Muscle layer of duodenum (tissue), 2 donors: ENCODE data around the gene PSG6.
"Not testable (repeated sequence)": the region's sequence is repeated elsewhere in the genome, so short reads cannot be mapped to it uniquely, and the experiment has no call there.

Experiments
- H3K27ac ChIP-seq: one replicate; pipeline ENCODE4 v1.7.0; 2013; ENCODE audit warnings: mild to moderate bottlenecking, low read length
- H3K27me3 ChIP-seq: one replicate; pipeline ENCODE4 v1.7.0; 2013; ENCODE audit warnings: low read depth, mild to moderate bottlenecking, control low read depth, low read length
- H3K36me3 ChIP-seq, 2 donors: one replicate each; pipeline ENCODE4 v1.7.0; 2013; ENCODE audit warnings: low read length in 2 of 2, control low read depth in 1 of 2, mild to moderate bottlenecking in 1 of 2; ENCODE audit not compliant: insufficient read depth in 2 of 2, control insufficient read depth in 1 of 2
- H3K4me1 ChIP-seq, 2 donors: one replicate each; pipeline ENCODE4 v1.7.0; 2013; ENCODE audit warnings: low read length in 2 of 2, mild to moderate bottlenecking in 2 of 2, control low read depth in 1 of 2, moderate library complexity in 1 of 2; ENCODE audit not compliant: insufficient read depth in 2 of 2, control insufficient read depth in 1 of 2
- H3K4me3 ChIP-seq, 2 donors: one replicate each; pipeline ENCODE4 v1.7.0; 2013; ENCODE audit warnings: low read length in 2 of 2, low read depth in 1 of 2, mild to moderate bottlenecking in 1 of 2
- H3K9me3 ChIP-seq, 2 donors: one replicate each; pipeline ENCODE4 v1.7.0; 2013; ENCODE audit warnings: low read length in 2 of 2, control low read depth in 1 of 2, mild to moderate bottlenecking in 1 of 2; ENCODE audit not compliant: control insufficient read depth in 1 of 2
- donor health status: healthy.

The PSG6 gene

DNA sequence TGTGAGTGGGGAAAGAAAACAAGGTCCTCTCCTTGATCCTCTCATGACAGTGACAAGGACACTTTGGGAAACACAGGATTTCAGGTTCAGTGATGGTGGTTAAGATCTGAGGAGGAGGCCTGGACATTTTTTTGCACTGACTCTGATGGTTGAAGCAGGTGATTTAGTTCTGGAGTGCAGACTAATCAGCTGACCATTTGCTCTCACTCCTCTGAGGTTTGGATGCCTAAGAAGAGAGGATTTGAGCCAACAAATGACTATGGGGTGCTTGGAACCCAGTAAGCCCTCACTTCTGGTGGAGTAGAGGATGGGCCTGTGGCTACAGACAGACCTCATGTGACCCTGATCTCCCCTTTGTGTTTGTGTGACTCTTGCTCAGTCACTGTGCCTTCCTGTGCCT, 41.1 kb downstream of the PSG6 start:
- H3K4me3 ChIP-seq, H3K27me3 ChIP-seq, H3K36me3 ChIP-seq, H3K9me3 ChIP-seq, H3K27ac ChIP-seq, H3K4me1 ChIP-seq: not testable (repeated sequence)

DNA sequence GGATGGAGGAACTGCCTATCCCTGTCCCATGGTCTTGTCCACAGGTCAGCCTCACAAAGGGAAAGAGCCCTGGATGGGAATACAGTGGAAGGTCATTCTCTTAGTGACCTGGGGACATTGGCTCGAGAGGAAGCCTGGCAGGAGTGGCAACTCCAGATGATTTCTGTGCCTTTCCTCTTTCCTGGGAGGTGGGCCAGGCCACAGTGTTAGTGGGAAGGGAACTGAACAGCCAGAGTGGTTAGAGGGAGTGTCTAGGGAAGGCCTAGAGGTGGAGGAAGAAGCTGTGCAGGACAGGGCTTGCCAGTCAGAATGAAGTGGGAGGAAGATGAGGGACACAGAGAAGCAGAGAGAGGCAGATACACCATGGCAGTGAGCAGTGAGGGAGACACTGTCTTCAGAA, 41.8 kb downstream of the PSG6 start:
- not testable (repeated sequence) for H3K27me3 ChIP-seq, H3K27ac ChIP-seq, H3K4me1 ChIP-seq, H3K36me3 ChIP-seq, H3K9me3 ChIP-seq, H3K4me3 ChIP-seq

DNA sequence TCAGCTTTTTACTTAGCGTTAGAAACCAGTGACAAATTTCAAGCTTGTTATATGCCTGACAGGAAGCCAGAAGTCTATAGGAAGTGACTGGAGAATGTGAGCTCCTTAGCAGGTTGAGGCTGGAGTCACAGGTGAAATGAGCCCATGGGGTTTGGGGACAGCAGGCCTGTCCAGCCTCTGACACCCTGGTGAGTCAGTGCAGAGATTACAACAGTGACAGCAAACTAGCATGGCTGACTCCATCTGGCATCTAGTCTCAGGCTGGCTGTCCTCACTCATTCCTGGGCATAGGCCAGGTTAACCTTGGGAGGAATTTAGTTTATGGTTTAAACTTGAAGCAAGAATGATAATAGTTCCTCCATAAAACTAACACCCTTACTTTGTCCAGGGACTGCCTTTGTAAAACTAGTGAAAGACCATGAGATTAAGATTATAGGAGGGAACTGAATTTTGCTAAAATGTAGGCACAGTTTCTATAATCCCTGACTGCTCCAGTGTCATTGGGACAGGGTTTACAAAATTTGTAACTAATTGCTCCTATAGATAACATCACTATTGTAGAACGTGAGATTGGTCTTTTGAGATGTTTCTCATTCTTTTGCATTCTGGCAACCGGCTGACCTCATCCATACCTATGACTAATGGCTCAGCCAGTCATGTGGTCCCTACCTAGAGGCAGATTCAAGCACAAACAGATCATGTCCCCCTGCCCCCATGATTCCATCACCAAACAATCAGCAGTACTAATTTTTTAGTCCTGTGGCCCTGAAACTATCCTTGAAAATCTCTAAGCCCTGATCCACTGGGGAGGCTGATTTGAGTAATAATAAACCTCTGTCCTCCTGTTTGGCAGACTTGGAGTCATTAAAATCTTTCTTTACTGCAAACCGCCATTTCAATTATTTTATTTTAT, 42.5 kb downstream of the PSG6 start:
- not testable (repeated sequence) for H3K27ac ChIP-seq, H3K27me3 ChIP-seq, H3K9me3 ChIP-seq, H3K36me3 ChIP-seq, H3K4me3 ChIP-seq, H3K4me1 ChIP-seq

DNA sequence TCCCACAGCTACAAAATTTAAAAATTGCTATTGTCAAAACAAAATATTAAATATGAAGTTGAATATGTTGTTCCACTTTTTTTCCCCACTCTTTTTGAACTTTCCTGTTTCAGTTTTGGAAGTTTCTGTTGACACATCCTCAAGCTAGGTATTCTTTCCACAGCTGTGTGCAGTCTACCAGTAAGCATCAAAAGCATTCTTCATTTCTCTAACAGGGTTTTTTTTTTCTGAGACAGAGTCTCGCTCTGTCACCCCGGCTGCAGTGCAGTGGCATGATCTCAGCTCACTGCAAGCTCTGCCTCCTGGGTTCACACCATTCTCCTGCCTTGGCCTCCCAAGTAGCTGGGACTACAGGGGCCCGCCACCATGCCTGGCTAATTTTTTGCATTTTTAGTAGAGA, 43.6 kb downstream of the PSG6 start:
- H3K27ac ChIP-seq, H3K4me3 ChIP-seq, H3K9me3 ChIP-seq, H3K27me3 ChIP-seq, H3K36me3 ChIP-seq, H3K4me1 ChIP-seq: not testable (repeated sequence)

DNA sequence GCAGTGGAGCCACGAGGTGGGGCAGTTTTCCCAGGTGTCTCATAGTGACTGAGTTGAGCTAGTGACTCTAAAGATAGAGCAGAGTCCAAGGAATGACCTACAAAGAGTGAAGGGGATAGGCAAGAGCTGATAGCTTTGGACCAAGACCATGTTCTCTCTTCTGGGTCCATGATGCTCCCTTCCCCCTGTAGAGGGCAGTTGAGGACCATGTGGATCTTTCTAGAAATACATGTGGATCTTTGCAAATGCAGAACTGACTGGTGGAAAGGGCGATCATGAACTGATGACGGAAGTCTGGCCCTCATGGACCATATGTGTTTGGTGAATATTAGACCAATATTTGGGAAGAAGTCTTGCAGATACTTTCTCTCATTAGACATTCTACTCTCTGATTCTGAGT, 45.1 kb downstream of the PSG6 start:
- H3K27me3 ChIP-seq: no peaks in the 10 kb centered on the region
- H3K9me3 ChIP-seq: no peaks in the 10 kb centered on the region
- no peaks in the 10 kb centered on the region for H3K36me3 ChIP-seq
- H3K27ac ChIP-seq: no peak overlapping the region
- H3K4me3 ChIP-seq: no peak overlapping the region
- no peaks in the 10 kb centered on the region for H3K4me1 ChIP-seq

DNA sequence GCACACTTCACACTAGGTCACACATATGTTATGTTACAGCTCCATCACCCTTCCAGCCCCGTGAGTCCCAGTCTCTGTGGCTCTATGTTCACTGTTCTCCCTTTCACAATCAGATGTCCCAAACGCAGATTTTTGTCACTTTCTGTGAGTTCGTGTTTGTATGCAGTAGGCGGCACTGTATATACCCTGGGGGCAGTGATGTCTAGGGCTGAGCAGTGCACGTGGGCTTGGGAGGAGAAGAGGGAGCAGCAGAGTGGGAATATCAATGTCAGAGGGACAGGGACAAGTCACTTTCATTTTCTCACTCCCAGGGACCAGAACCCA, 60.2 kb downstream of the PSG6 start:
- Histone ChIP-seq H3K27me3 (no peaks in the 10 kb centered on the region), H3K36me3 (no peaks in the 10 kb centered on the region), H3K4me1 (no peaks in the 10 kb centered on the region), H3K9me3 (no peaks in the 10 kb centered on the region), H3K4me3 (no peak overlapping the region), H3K27ac (no peak overlapping the region)

DNA sequence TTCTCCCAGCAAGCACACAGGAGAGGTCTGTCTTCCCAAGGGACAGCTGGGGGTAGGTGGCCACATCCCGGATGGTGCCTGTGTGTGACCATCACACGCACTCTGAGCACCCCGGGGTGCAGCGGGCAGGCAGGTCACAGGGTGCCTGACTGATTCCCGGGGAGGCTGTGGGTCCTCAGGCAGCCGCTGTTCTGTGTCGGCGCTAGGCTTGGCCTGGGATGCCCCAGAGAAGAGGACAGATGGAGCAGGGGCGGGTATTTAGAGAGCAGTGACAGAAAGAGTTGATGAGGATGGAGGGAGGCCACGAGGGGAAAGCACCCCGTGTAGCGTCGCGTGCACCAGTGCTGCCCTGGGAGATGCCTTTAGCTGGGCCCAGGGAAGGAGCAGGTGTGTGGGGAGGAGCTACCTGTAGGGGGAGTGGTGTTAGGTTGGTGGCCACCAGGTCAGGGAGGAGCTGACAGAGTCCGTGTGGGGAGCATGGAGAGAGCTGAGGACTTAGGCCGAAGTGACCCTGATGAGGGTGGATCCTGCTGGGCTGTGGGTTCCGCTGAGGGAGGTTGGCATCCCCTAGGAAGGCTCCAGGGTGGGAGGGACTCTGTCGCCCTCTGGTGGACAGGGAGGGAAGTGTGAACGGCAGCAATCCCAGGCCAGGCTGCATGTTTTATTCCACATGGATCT, 60.7 kb downstream of the PSG6 start:
- not testable (repeated sequence) for H3K36me3 ChIP-seq, H3K4me1 ChIP-seq, H3K27me3 ChIP-seq, H3K4me3 ChIP-seq, H3K9me3 ChIP-seq, H3K27ac ChIP-seq

DNA sequence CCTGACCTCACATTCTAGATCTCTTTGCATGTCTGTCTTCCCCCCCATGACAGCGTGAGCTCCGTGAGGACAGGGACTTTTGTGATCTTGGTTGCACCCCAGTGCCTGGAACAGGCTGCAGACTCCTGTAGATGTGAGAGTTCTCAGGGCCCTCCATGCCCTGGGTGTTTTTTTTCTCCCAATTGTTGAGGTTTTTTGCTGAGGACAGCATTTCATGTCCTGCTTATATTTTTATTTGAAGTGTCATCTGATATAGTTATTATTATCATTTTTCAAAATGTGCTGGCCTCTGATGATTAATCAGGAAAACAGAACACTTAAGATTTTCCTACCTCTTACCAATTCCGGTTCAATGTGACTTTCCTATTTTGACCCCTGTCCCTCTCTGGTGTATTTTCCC, 62.9 kb downstream of the PSG6 start:
- H3K9me3 ChIP-seq, H3K4me3 ChIP-seq, H3K27me3 ChIP-seq, H3K36me3 ChIP-seq, H3K27ac ChIP-seq, H3K4me1 ChIP-seq: not testable (repeated sequence)

DNA sequence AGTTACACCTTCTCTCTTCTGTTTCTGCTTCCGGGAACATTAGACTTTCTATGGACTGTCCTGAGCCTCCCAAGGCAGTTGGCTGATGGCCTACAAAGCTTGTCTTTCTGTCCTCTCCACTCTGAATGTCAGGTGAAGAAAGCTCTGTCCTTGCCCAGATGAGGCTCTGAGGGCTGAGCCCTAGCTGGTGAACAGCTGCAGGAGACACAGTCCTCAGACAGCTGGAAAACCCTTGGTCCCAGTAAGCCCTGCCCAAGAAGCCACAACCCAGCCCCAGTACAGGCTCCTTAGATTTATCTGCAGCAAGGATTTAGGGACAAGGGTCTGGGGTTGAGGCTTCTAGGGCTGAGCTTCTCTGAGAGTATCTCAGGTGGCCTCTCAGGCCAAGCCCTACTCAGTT, 64.5 kb downstream of the PSG6 start:
- not testable (repeated sequence) for H3K27me3 ChIP-seq, H3K4me3 ChIP-seq, H3K27ac ChIP-seq

DNA sequence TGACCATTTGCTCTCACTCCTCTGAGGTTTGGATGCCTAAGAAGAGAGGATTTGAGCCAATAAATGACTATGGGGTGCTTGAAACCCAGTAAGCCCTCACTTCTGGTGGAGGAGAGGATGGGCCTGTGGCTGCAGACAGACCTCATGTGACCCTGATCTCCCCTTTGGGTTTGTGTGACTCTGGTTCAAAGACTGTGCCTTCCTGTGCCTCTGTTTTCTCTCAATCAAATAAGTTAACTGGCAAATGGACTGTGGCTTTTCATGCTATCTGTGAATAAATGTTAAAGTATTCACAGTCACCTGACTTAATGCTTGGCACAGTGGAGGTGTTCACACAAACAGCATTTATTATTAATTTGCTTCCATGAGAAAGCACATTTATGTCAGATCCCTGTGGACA, 64.9 kb downstream of the PSG6 start:
- H3K4me1 ChIP-seq, H3K27ac ChIP-seq, H3K36me3 ChIP-seq, H3K9me3 ChIP-seq, H3K4me3 ChIP-seq, H3K27me3 ChIP-seq: not testable (repeated sequence)

More for the DNA sequence above, 64.5 kb downstream of the PSG6 start:
- H3K36me3 ChIP-seq, H3K4me1 ChIP-seq, H3K9me3 ChIP-seq: not testable (repeated sequence)
